ENCODE data around the gene CNOT6L. TPM values are rescaled to one million over a fixed set of nuclear protein-coding genes. Genes with fewer than 3 reads are reported as not detected.

Gene CNOT6L
- total RNA-seq, 1 experiment from 2014 or later, result 14.5 TPM

DNA sequence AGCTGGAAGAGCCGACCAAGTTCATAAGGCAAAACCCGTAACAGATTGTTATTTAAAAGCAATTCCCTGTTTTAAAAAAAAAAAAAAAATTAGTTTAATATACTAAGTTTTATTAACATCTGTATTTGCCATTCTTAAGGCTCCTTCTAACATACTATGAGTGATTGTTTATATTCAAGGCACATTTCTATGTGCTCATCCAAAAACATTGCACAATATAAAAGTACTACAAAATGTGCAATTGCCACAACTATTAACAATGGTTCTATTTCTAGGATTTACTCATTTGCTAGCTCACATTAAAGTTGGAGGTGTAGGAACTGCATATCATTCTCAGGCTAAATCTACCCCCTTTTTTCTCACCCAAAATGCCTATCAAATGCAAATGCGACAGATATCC lies 46.1 kb downstream of the CNOT6L start:
- Mint-ChIP-seq H3K4me3 (no peak overlapping the region), H3K27ac (no peak overlapping the region), H3K9me3 (no peaks in the 10 kb centered on the region), H3K4me1 (peaks cover 22 to 23% of the 10 kb centered on the region in 2 experiments), H3K27me3 (ENCODE audit: low read depth) (no peaks in the 10 kb centered on the region), H3K36me3 (ENCODE audit: insufficient read depth in 1 of 3, low read depth in 3 of 3) (peaks cover 0 to 2% (median 0%) of the 10 kb centered on the region in 3 experiments; a peak in 1 of 7 replicates)
- DNase-seq, result no peak
- Histone ChIP-seq H4K5ac (ENCODE audit: insufficient read length, low read depth, low read length) (no peak overlapping the region), H3K4me1 (ENCODE audit: insufficient read depth, low read length) (peaks cover 4% of the 10 kb centered on the region; the same call in 1 of the 2 replicates), H3K23ac (ENCODE audit: insufficient read length, low read depth, low read length) (no peak overlapping the region), H3K27me3 (ENCODE audit: insufficient read depth, low read length) (no peaks in the 10 kb centered on the region), H3K79me1 (ENCODE audit: insufficient read depth, low read depth, low read length, poor library complexity, severe bottlenecking) (no peaks in the 10 kb centered on the region), H3T11ph (ENCODE audit: low read length) (no peak overlapping the region), H3K4ac (ENCODE audit: low read depth, low read length) (no peak overlapping the region), H3K4me2 (ENCODE audit: insufficient read depth, insufficient read length, low read length) (no peak overlapping the region), H3K9ac (ENCODE audit: extremely low read depth, insufficient read length, low read length) (no peak overlapping the region), H4K20me1 (ENCODE audit: control insufficient read depth, insufficient read depth, insufficient read length) (no peaks in the 10 kb centered on the region), H3K27ac (ENCODE audit: insufficient read length, low read depth, low read length) (no peak overlapping the region), H3K18ac (ENCODE audit: insufficient read length, low read depth, low read length) (no peak overlapping the region), H4K91ac (ENCODE audit: insufficient read length, low read depth, low read length) (no peak overlapping the region), H2BK12ac (ENCODE audit: insufficient read length, low read depth, low read length) (no peak overlapping the region), H3K79me2 (ENCODE audit: insufficient read depth, low read length) (no peaks in the 10 kb centered on the region), H2BK20ac (ENCODE audit: low read depth, low read length, poor library complexity, severe bottlenecking) (no peak overlapping the region), H2BK15ac (ENCODE audit: low read depth, low read length) (no peak overlapping the region), H2AK5ac (ENCODE audit: insufficient read length, low read length) (no peak overlapping the region), H4K8ac (replicated peaks; ENCODE audit: insufficient read length, low read depth, low read length) (no peak overlapping the region), H3K23me2 (ENCODE audit: insufficient read length, low read depth, low read length, poor library complexity, severe bottlenecking) (no peaks in the 10 kb centered on the region), H3K56ac (ENCODE audit: insufficient read length, low read depth, low read length) (no peak overlapping the region), H3K9me3 (ENCODE audit: control insufficient read depth, low read depth, low read length) (no peaks in the 10 kb centered on the region), H2BK120ac (ENCODE audit: low read depth, low read length, poor library complexity, severe bottlenecking) (no peak overlapping the region), H2BK5ac (ENCODE audit: insufficient read length, low read length) (no peak overlapping the region), H3K14ac (ENCODE audit: insufficient read depth, low read length) (no peak overlapping the region), H2AFZ (ENCODE audit: low read length) (no peak overlapping the region)
- TF ChIP-seq, protein P1, sequence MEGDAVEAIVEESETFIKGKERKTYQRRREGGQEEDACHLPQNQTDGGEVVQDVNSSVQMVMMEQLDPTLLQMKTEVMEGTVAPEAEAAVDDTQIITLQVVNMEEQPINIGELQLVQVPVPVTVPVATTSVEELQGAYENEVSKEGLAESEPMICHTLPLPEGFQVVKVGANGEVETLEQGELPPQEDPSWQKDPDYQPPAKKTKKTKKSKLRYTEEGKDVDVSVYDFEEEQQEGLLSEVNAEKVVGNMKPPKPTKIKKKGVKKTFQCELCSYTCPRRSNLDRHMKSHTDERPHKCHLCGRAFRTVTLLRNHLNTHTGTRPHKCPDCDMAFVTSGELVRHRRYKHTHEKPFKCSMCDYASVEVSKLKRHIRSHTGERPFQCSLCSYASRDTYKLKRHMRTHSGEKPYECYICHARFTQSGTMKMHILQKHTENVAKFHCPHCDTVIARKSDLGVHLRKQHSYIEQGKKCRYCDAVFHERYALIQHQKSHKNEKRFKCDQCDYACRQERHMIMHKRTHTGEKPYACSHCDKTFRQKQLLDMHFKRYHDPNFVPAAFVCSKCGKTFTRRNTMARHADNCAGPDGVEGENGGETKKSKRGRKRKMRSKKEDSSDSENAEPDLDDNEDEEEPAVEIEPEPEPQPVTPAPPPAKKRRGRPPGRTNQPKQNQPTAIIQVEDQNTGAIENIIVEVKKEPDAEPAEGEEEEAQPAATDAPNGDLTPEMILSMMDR (conservative IDR thresholded peaks at IDR 0.05), result no peak
- WGBS (ENCODE audit: extremely low coverage, insufficient read length, low lambda C conversion rate), result no CpG with 5 or more reads among the region's 3 CpGs

All from H9 (cell line).